Measurements from ENCODE around the gene COTL1.
A peak's percentile ranks its signal among the peaks of the same experiment; 100 is the strongest.

COTL1 gene

GRCh38 chr16:84614623-84614967, 3.3 kb downstream of the COTL1 start:
- no peak for DNase-seq
- Histone ChIP-seq H3K36me3 (ENCODE audit: control insufficient read depth in 4 of 4, insufficient read depth in 4 of 4, low read length in 3 of 4) (peaks cover 0 to 34% (median 0%) of the 10 kb centered on the region in 4 experiments), H3K4me3 (ENCODE audit: control insufficient read depth in 1 of 7, extremely low read depth in 1 of 7, insufficient read depth in 4 of 7, low read depth in 2 of 7, low read length in 6 of 7) (no peak overlapping the region), H3K27me3 (replicated peaks in 2 of 5; ENCODE audit: control insufficient read depth in 4 of 5, insufficient read depth in 5 of 5, low read length in 4 of 5) (no peaks in the 10 kb centered on the region), H3K27ac (ENCODE audit: insufficient read depth in 1 of 2, low read depth in 1 of 2, low read length in 2 of 2, poor library complexity in 1 of 2, severe bottlenecking in 2 of 2) (no peak overlapping the region), H3K4me1 (ENCODE audit: control extremely low read depth in 1 of 4, control insufficient read depth in 4 of 4, insufficient read depth in 4 of 4, low read length in 3 of 4) (peaks cover 0 to 35% (median 21%) of the 10 kb centered on the region in 4 experiments), H3K9me3 (ENCODE audit: control extremely low read depth in 1 of 5, control insufficient read depth in 4 of 5, insufficient read depth in 2 of 5, low read depth in 1 of 5, low read length in 4 of 5) (peaks cover 0 to 9% (median 2%) of the 10 kb centered on the region in 5 experiments)
- ChIA-PET CTCF (interaction anchor here (1.0 kb wide), 1 partner anchor 14 kb away, joined by 3 read pairs; no protein-coding TSS in a partner anchor), POLR2A (no interaction called here)
- WGBS (ENCODE audit: insufficient coverage), result 90% methylated on average over 3 of the region's 3 CpGs

GRCh38 chr16:84614073-84614459, 3.8 kb downstream of the COTL1 start:
- ChIA-PET CTCF (no interaction called here), POLR2A (no interaction called here)
- no peak for DNase-seq
- Histone ChIP-seq H3K27me3 (replicated peaks in 2 of 5; ENCODE audit: control insufficient read depth in 4 of 5, insufficient read depth in 5 of 5, low read length in 4 of 5) (no peaks in the 10 kb centered on the region), H3K4me1 (ENCODE audit: control extremely low read depth in 1 of 4, control insufficient read depth in 4 of 4, insufficient read depth in 4 of 4, low read length in 3 of 4) (peaks cover 0 to 40% (median 25%) of the 10 kb centered on the region in 4 experiments), H3K36me3 (ENCODE audit: control insufficient read depth in 4 of 4, insufficient read depth in 4 of 4, low read length in 3 of 4) (peaks cover 0 to 34% (median 0%) of the 10 kb centered on the region in 4 experiments), H3K4me3 (ENCODE audit: control insufficient read depth in 1 of 7, extremely low read depth in 1 of 7, insufficient read depth in 4 of 7, low read depth in 2 of 7, low read length in 6 of 7) (no peak overlapping the region), H3K9me3 (ENCODE audit: control extremely low read depth in 1 of 5, control insufficient read depth in 4 of 5, insufficient read depth in 2 of 5, low read depth in 1 of 5, low read length in 4 of 5) (peaks cover 0 to 9% (median 2%) of the 10 kb centered on the region in 5 experiments), H3K27ac (ENCODE audit: insufficient read depth in 1 of 2, low read depth in 1 of 2, low read length in 2 of 2, poor library complexity in 1 of 2, severe bottlenecking in 2 of 2) (no peak overlapping the region)
- WGBS (ENCODE audit: insufficient coverage), result 98% methylated on average over 11 of the region's 12 CpGs

- H3K9me3 ChIP-seq (ENCODE audit: control extremely low read depth in 1 of 5, control insufficient read depth in 4 of 5, insufficient read depth in 2 of 5, low read depth in 1 of 5, low read length in 4 of 5), result peaks cover 0 to 9% (median 2%) of the 10 kb centered on the region in 5 experiments
- peaks cover 0 to 34% (median 0%) of the 10 kb centered on the region in 4 experiments for H3K36me3 ChIP-seq (ENCODE audit: control insufficient read depth in 4 of 4, insufficient read depth in 4 of 4, low read length in 3 of 4)
- POLR2A ChIA-PET, result no interaction called here
- H3K4me3 ChIP-seq (ENCODE audit: control insufficient read depth in 1 of 7, extremely low read depth in 1 of 7, insufficient read depth in 4 of 7, low read depth in 2 of 7, low read length in 6 of 7), result no peak overlapping the region
- CTCF ChIA-PET, result no interaction called here
- H3K27ac ChIP-seq (ENCODE audit: insufficient read depth in 1 of 2, low read depth in 1 of 2, low read length in 2 of 2, poor library complexity in 1 of 2, severe bottlenecking in 2 of 2), result no peak overlapping the region
- WGBS (ENCODE audit: insufficient coverage), result 92% methylated on average over 6 of the region's 7 CpGs
- no peaks in the 10 kb centered on the region for H3K27me3 ChIP-seq (replicated peaks in 2 of 5; ENCODE audit: control insufficient read depth in 4 of 5, insufficient read depth in 5 of 5, low read length in 4 of 5)
- no peak for DNase-seq
- peaks cover 0 to 45% (median 26%) of the 10 kb centered on the region in 4 experiments for H3K4me1 ChIP-seq (ENCODE audit: control extremely low read depth in 1 of 4, control insufficient read depth in 4 of 4, insufficient read depth in 4 of 4, low read length in 3 of 4)
Measured at GRCh38 chr16:84613408-84614072, 4.3 kb downstream of the COTL1 start.

- DNase-seq, result no peak
- WGBS (ENCODE audit: insufficient coverage), result 98% methylated on average over 6 of the region's 7 CpGs
- Histone ChIP-seq H3K4me1 (ENCODE audit: control extremely low read depth in 1 of 4, control insufficient read depth in 4 of 4, insufficient read depth in 4 of 4, low read length in 3 of 4) (peaks cover 4 to 53% (median 31%) of the 10 kb centered on the region in 4 experiments), H3K27ac (ENCODE audit: insufficient read depth in 1 of 2, low read depth in 1 of 2, low read length in 2 of 2, poor library complexity in 1 of 2, severe bottlenecking in 2 of 2) (no peak overlapping the region), H3K4me3 (ENCODE audit: control insufficient read depth in 1 of 7, extremely low read depth in 1 of 7, insufficient read depth in 4 of 7, low read depth in 2 of 7, low read length in 6 of 7) (no peak overlapping the region), H3K36me3 (ENCODE audit: control insufficient read depth in 4 of 4, insufficient read depth in 4 of 4, low read length in 3 of 4) (peaks cover 0 to 34% (median 0%) of the 10 kb centered on the region in 4 experiments), H3K27me3 (replicated peaks in 2 of 5; ENCODE audit: control insufficient read depth in 4 of 5, insufficient read depth in 5 of 5, low read length in 4 of 5) (no peaks in the 10 kb centered on the region), H3K9me3 (ENCODE audit: control extremely low read depth in 1 of 5, control insufficient read depth in 4 of 5, insufficient read depth in 2 of 5, low read depth in 1 of 5, low read length in 4 of 5) (peaks cover 0 to 9% (median 2%) of the 10 kb centered on the region in 5 experiments)
- POLR2A ChIA-PET, result no interaction called here
- CTCF ChIA-PET, result no interaction called here
Measured at GRCh38 chr16:84612686-84613085, 5.2 kb downstream of the COTL1 start.

GRCh38 chr16:84611041-84611440, 6.8 kb downstream of the COTL1 start:
- ChIA-PET CTCF (interaction anchor here (1.2 to 1.5 kb wide), 2 partner anchors 10 to 13 kb away, joined by 3 read pairs; no protein-coding TSS in a partner anchor), POLR2A (interaction anchor here (0.7 kb wide), 1 partner anchor 439 kb away, joined by 3 read pairs; no protein-coding TSS in a partner anchor)
- no peak overlapping the region for H3K27ac ChIP-seq (ENCODE audit: insufficient read depth in 1 of 2, low read depth in 1 of 2, low read length in 2 of 2, poor library complexity in 1 of 2, severe bottlenecking in 2 of 2)
- H3K9me3 ChIP-seq (ENCODE audit: control extremely low read depth in 1 of 5, control insufficient read depth in 4 of 5, insufficient read depth in 2 of 5, low read depth in 1 of 5, low read length in 4 of 5), result peaks cover 0 to 9% (median 2%) of the 10 kb centered on the region in 5 experiments
- H3K36me3 ChIP-seq (ENCODE audit: control insufficient read depth in 4 of 4, insufficient read depth in 4 of 4, low read length in 3 of 4), result peaks cover 0 to 37% (median 0%) of the 10 kb centered on the region in 4 experiments
- peaks cover 8 to 54% (median 31%) of the 10 kb centered on the region in 4 experiments for H3K4me1 ChIP-seq (ENCODE audit: control extremely low read depth in 1 of 4, control insufficient read depth in 4 of 4, insufficient read depth in 4 of 4, low read length in 3 of 4)
- DNase-seq, result no peak
- H3K4me3 ChIP-seq (ENCODE audit: control insufficient read depth in 1 of 7, extremely low read depth in 1 of 7, insufficient read depth in 4 of 7, low read depth in 2 of 7, low read length in 6 of 7), result no peak overlapping the region
- 100% methylated on average over 3 of the region's 4 CpGs for WGBS (ENCODE audit: insufficient coverage)
- H3K27me3 ChIP-seq (replicated peaks in 2 of 5; ENCODE audit: control insufficient read depth in 4 of 5, insufficient read depth in 5 of 5, low read length in 4 of 5), result no peaks in the 10 kb centered on the region

- 100% methylated on average over 1 of the region's 1 CpG for WGBS (ENCODE audit: insufficient coverage)
- POLR2A ChIA-PET, result no interaction called here
- Histone ChIP-seq H3K27ac (ENCODE audit: insufficient read depth in 1 of 2, low read depth in 1 of 2, low read length in 2 of 2, poor library complexity in 1 of 2, severe bottlenecking in 2 of 2) (no peak overlapping the region), H3K27me3 (replicated peaks in 2 of 5; ENCODE audit: control insufficient read depth in 4 of 5, insufficient read depth in 5 of 5, low read length in 4 of 5) (no peaks in the 10 kb centered on the region), H3K36me3 (ENCODE audit: control insufficient read depth in 4 of 4, insufficient read depth in 4 of 4, low read length in 3 of 4) (peaks cover 0 to 36% (median 0%) of the 10 kb centered on the region in 4 experiments), H3K9me3 (ENCODE audit: control extremely low read depth in 1 of 5, control insufficient read depth in 4 of 5, insufficient read depth in 2 of 5, low read depth in 1 of 5, low read length in 4 of 5) (peaks cover 0 to 11% (median 2%) of the 10 kb centered on the region in 5 experiments), H3K4me3 (ENCODE audit: control insufficient read depth in 1 of 7, extremely low read depth in 1 of 7, insufficient read depth in 4 of 7, low read depth in 2 of 7, low read length in 6 of 7) (no peak overlapping the region), H3K4me1 (ENCODE audit: control extremely low read depth in 1 of 4, control insufficient read depth in 4 of 4, insufficient read depth in 4 of 4, low read length in 3 of 4) (peaks cover 8 to 49% (median 31%) of the 10 kb centered on the region in 4 experiments)
- DNase-seq, result no peak
- CTCF ChIA-PET, result interaction anchor here (1.5 kb wide), 1 partner anchor 10 kb away, joined by 3 read pairs; no protein-coding TSS in a partner anchor
Measured at GRCh38 chr16:84610376-84610775, 7.5 kb downstream of the COTL1 start.

- ChIA-PET POLR2A (no interaction called here), CTCF (interaction anchor here (1.5 kb wide), 1 partner anchor 9 kb away, joined by 3 read pairs; no protein-coding TSS in a partner anchor)
- 61% methylated on average over 3 of the region's 6 CpGs for WGBS (ENCODE audit: insufficient coverage)
- Histone ChIP-seq H3K9me3 (ENCODE audit: control extremely low read depth in 1 of 5, control insufficient read depth in 4 of 5, insufficient read depth in 2 of 5, low read depth in 1 of 5, low read length in 4 of 5) (peaks cover 0 to 11% (median 2%) of the 10 kb centered on the region in 5 experiments), H3K27ac (ENCODE audit: insufficient read depth in 1 of 2, low read depth in 1 of 2, low read length in 2 of 2, poor library complexity in 1 of 2, severe bottlenecking in 2 of 2) (no peak overlapping the region), H3K4me3 (ENCODE audit: control insufficient read depth in 1 of 7, extremely low read depth in 1 of 7, insufficient read depth in 4 of 7, low read depth in 2 of 7, low read length in 6 of 7) (no peak overlapping the region), H3K36me3 (ENCODE audit: control insufficient read depth in 4 of 4, insufficient read depth in 4 of 4, low read length in 3 of 4) (peaks cover 0 to 29% (median 0%) of the 10 kb centered on the region in 4 experiments), H3K27me3 (replicated peaks in 2 of 5; ENCODE audit: control insufficient read depth in 4 of 5, insufficient read depth in 5 of 5, low read length in 4 of 5) (no peaks in the 10 kb centered on the region), H3K4me1 (ENCODE audit: control extremely low read depth in 1 of 4, control insufficient read depth in 4 of 4, insufficient read depth in 4 of 4, low read length in 3 of 4) (peaks cover 8 to 46% (median 29%) of the 10 kb centered on the region in 4 experiments)
- peak in 2 of 3 donors; percentile 42 to 59 for DNase-seq
Measured at GRCh38 chr16:84609563-84610177, 8.2 kb downstream of the COTL1 start.

Measured in common myeloid progenitor, CD34-positive (primary cell).